ENCODE results near the gene IQSEC1.

GRCh38 chr3:13069495-13069894, 3.7 kb downstream of the IQSEC1 start:
- TF ChIP-seq CTCF (conservative IDR thresholded peaks at IDR 0.05; ENCODE audit: low read depth, low read length) (no peak), EZH2 (IDR thresholded peaks at IDR 0.05; ENCODE audit: borderline replicate concordance, low read depth, low read length, poor library complexity, severe bottlenecking) (no peak)

All from A673 (cell line).